HepG2 (cell line): ENCODE measurements around the gene TXLNA. TPM values are rescaled to one million over a fixed set of nuclear protein-coding genes. Genes with fewer than 3 reads are reported as not detected.

ENCODE experiments used
- CREB1 ChIP-seq, 2 experiments: fragments of 450-650 bp in 1 of 2; IDR thresholded peaks; 2 replicates each; pipeline ENCODE4 v1.6.1; 2016 to 2017; ENCODE audit warnings: control low read depth in 1 of 2, mild to moderate bottlenecking in 1 of 2, missing compliant biosample characterization in 1 of 2, missing genetic modification characterization in 1 of 2
- DZIP1 ChIP-seq: sonication (generic); formaldehyde crosslinking; IDR thresholded peaks from 2 replicates; pipeline ENCODE4 v1.5.0; 2020; ENCODE audit warnings: mild to moderate bottlenecking, missing genetic modification reagents
- GATAD1 ChIP-seq: IDR thresholded peaks from 2 replicates; pipeline ENCODE4 v1.6.1; 2016; ENCODE audit warnings: missing genetic modification reagents, missing compliant biosample characterization
- MAFG ChIP-seq: sonication (generic); formaldehyde crosslinking; IDR thresholded peaks from 2 replicates; pipeline ENCODE4 v1.5.1; 2020; ENCODE audit warnings: mild to moderate bottlenecking, missing genetic modification reagents
- MAZ ChIP-seq, 2 experiments: sonication (generic) in 1 of 2; formaldehyde crosslinking in 1 of 2; IDR thresholded peaks; 2 replicates each; pipeline versions ENCODE4 v1.5.0 to v1.6.1; 2012 to 2020; ENCODE audit warnings: low read depth in 2 of 2, mild to moderate bottlenecking in 2 of 2, borderline replicate concordance in 1 of 2, improper control_type of control experiment in 1 of 2, low read length in 1 of 2, missing genetic modification reagents in 1 of 2, moderate library complexity in 1 of 2
- PHF8 ChIP-seq: sonication (generic); formaldehyde crosslinking; IDR thresholded peaks from 2 replicates; pipeline ENCODE4 v1.5.0; 2020; ENCODE audit warnings: missing genetic modification reagents
- RARG ChIP-seq: sonication (generic); formaldehyde crosslinking; IDR thresholded peaks from 2 replicates; pipeline ENCODE4 v1.4.0; 2020; ENCODE audit warnings: low read depth, mild to moderate bottlenecking, missing genetic modification reagents
- REST ChIP-seq, 2 experiments: IDR thresholded peaks; 2 replicates each; pipeline ENCODE4 v1.6.1; 2011 to 2012; ENCODE audit warnings: low read length in 2 of 2, borderline replicate concordance in 1 of 2, low read depth in 1 of 2, mild to moderate bottlenecking in 1 of 2, moderate library complexity in 1 of 2
- SALL1 ChIP-seq: sonication (generic); formaldehyde crosslinking; IDR thresholded peaks from 2 replicates; pipeline ENCODE4 v1.8.0; 2022; ENCODE audit warnings: mild to moderate bottlenecking, missing genetic modification reagents
- STAT5B ChIP-seq: sonication (generic); formaldehyde crosslinking; IDR thresholded peaks from 2 replicates; pipeline ENCODE4 v1.4.0; 2020; ENCODE audit warnings: missing genetic modification reagents
- TSC22D2 ChIP-seq: sonication (generic); formaldehyde crosslinking; IDR thresholded peaks from 2 replicates; pipeline ENCODE4 v1.5.1; 2020; ENCODE audit warnings: missing genetic modification reagents, mild to moderate bottlenecking, borderline replicate concordance
- UBTF ChIP-seq: sonication (generic); formaldehyde crosslinking; IDR thresholded peaks from 2 replicates; pipeline ENCODE4 v1.4.0; 2020; ENCODE audit warnings: mild to moderate bottlenecking, missing genetic modification reagents
- ZEB1 ChIP-seq: IDR thresholded peaks from 2 replicates; pipeline ENCODE4 v1.6.1; 2012; ENCODE audit warnings: mild to moderate bottlenecking, low read depth, inconsistent platforms; ENCODE audit not compliant: insufficient replicate concordance
- ZNF354B ChIP-seq: sonication (generic); formaldehyde crosslinking; IDR thresholded peaks from 2 replicates; pipeline ENCODE4 v1.8.0; 2022; ENCODE audit warnings: mild to moderate bottlenecking, missing genetic modification reagents
- ZNF710 ChIP-seq: sonication (generic); formaldehyde crosslinking; IDR thresholded peaks from 2 replicates; pipeline ENCODE4 v1.5.0; 2020; ENCODE audit warnings: mild to moderate bottlenecking, missing genetic modification reagents, borderline replicate concordance
- ZNF816 ChIP-seq: sonication (generic); formaldehyde crosslinking; IDR thresholded peaks from 2 replicates; pipeline ENCODE4 v1.8.0; 2022; ENCODE audit warnings: missing genetic modification reagents, mild to moderate bottlenecking, borderline replicate concordance
- polyA plus RNA-seq, 8 experiments: library from polyadenylated mRNA; depleted of rRNA in 3 of 8; stranded (reverse) in 7 of 8; unstranded in 1 of 8; fragments of >200 nt; fragmentation: Illumina TruSeq in 4 of 8; extraction: Trizol in 4 of 8; gene quantifications; 2 replicates each; pipeline versions ENCODE4 v1.2.1 to v1.2.3, GENCODE V29; 2011 to 2016; ENCODE audit warnings: low read depth in 4 of 8, missing spikeins in 1 of 8, mixed read lengths in 1 of 8; ENCODE audit not compliant: insufficient read depth in 1 of 8
- total RNA-seq, 5 experiments: library from RNA; depleted of rRNA; stranded (reverse); fragments of >200 nt; fragmentation: Illumina TruSeq; extraction: Trizol; gene quantifications; 2 replicates each; pipeline ENCODE4 v1.2.3, GENCODE V29; 2016; ENCODE audit warnings: low read depth in 1 of 5

Gene TXLNA
- total and polyA plus RNA-seq, 2 of the 13 experiments (the other 11 are each of a cell fraction or from before 2014, with no cell fraction given) = 29.6 to 67.8 TPM

- TF ChIP-seq UBTF (no peak), TSC22D2 (CRISPR knock-in tag) (no peak), GATAD1 (CRISPR knock-in tag) (0 out of 2 replicates have a peak, but pooled peaks have one; percentile 14), CREB1 (IDR thresholded peaks at IDR 0.05) (0 out of 2 replicates have a peak, but pooled peaks have one; percentile 41), CREB1 (CRISPR knock-in tag; IDR thresholded peaks at IDR 0.05) (no peak), ZNF354B (no peak), ZNF710 (0 out of 2 replicates have a peak, but pooled peaks have one; percentile 26), MAZ (IDR thresholded peaks at IDR 0.05; ENCODE audit: borderline replicate concordance, low read depth, low read length) (no peak), MAZ (CRISPR knock-in tag; IDR thresholded peaks at IDR 0.05; ENCODE audit: low read depth) (peak; percentile 28; the same call in 1 of the 2 replicates), SALL1 (CRISPR knock-in tag) (peak; percentile 32; the same call in 1 of the 2 replicates), STAT5B (CRISPR knock-in tag) (no peak), REST (IDR thresholded peaks at IDR 0.05; ENCODE audit: borderline replicate concordance in 1 of 2, low read depth in 1 of 2, low read length in 2 of 2) (no peak), ZNF816 (CRISPR knock-in tag) (no peak), MAFG (CRISPR knock-in tag) (no peak), ZEB1 (no peak), PHF8 (CRISPR knock-in tag) (0 out of 2 replicates have a peak, but pooled peaks have one; percentile 25), DZIP1 (CRISPR knock-in tag) (no peak), RARG (CRISPR knock-in tag) (no peak)
Measured at GRCh38 chr1:32200226-32201010, 20.9 kb downstream of the TXLNA start, which contains the start of gene CCDC28B (continued).
